Subcutaneous adipose tissue (tissue), 4 donors: Measurements from ENCODE around the gene RAET1G. TPM values are rescaled to one million over a fixed set of nuclear protein-coding genes. Genes with fewer than 3 reads are reported as not detected.

Experiments
- CTCF ChIP-seq: fragments of 450-650 bp; IDR thresholded peaks from one replicate; pipeline ENCODE4 v1.5.1; 2016; ENCODE audit warnings: low read depth, mild to moderate bottlenecking, control low read depth, antibody characterized with exemption, moderate library complexity
- total RNA-seq, 4 donors: library from RNA; depleted of rRNA; stranded (reverse); fragments of >200 nt; gene quantifications; one replicate each; pipeline ENCODE4 v1.1.0, GENCODE V29; 2016

RAET1G gene
- total RNA-seq, 4 donors from 2014 or later = 0.82 TPM; not detected in 3

GRCh38 chr6:149913540-149914240 lies 9.2 kb downstream of the RAET1G start:
- TF ChIP-seq CTCF = no peak

DNA sequence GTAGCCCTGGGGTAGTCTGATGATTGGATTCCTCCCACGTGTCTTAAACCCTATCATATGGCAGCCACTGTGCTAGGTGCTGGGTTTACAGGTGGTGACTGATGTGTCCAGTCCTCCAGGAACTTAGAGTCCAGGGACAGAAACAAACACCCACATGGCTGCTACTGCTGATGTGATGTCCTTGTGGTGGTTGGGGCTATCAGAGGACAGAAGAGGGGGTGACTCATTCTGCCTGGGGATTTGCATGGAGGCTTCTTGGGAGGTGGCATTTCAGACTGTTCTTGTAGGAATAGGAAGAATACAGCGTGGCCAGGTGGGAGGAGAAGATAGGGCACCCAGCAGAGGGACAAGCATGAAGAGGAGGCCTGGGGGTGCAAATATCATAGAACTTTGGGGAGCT lies 9.8 kb downstream of the RAET1G start:
- no peak for TF ChIP-seq CTCF

- no peak for TF ChIP-seq CTCF
Observed at GRCh38 chr6:149910721-149911151, 12.2 kb downstream of the RAET1G start.

GRCh38 chr6:149909701-149910470 lies 13.0 kb downstream of the RAET1G start:
- no peak for TF ChIP-seq CTCF

- TF ChIP-seq CTCF = no peak
Observed at GRCh38 chr6:149907317-149907716, 15.6 kb downstream of the RAET1G start.

GRCh38 chr6:149906405-149906804 lies 16.5 kb downstream of the RAET1G start:
- TF ChIP-seq CTCF = no peak

DNA sequence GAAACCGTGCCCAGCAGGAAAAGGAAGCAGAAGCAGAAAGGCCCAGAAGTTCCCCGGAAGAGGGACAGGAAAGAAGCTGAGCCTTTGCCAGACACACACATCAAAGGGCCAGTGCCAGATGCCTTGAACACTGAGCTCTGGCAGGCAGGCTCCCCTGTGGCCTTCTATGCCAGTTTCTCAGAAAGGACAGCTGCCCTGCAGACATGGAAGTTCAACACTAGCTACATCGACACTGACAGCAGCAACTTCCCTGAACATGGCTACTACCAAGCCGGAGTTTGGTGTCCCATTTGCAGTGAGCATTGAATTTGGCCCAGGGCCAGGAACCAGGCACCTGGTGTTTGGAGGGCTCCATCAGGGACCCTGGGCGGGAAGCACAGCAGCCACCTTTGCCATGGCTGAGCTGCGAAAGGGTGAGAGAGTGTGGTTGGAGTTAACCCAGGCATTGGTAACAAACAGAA lies 17.0 kb downstream of the RAET1G start:
- TF ChIP-seq CTCF = no peak
